HG03066 (cell line): ENCODE results near the gene YAP1.

Experiments used
- ATAC-seq: cut with Tn5 transposase; IDR thresholded peaks from one replicate; pipeline ENCODE4 v1.9.1; 2021; ENCODE audit warnings: low read depth; ENCODE audit not compliant: unreplicated experiment

Gene YAP1

DNA sequence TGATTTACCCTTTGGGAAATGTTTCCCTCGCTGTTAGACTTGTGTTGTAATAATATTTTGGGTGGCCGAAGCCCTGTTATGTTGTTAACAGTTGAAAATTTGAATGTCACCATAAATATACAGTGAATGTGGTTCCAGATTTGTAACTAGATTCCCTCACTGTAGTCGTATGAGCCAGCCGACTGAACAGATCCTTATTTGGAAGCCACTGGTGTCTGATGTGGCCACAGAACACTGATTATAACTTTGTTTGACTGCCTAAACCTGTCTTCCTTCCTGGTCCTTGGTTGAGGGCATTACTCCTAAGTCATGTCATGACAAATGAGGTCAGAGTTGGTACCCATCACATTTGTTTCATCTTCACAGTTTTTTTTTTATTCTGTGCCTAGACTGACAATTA, 45.4 kb downstream of the YAP1 start:
- ATAC-seq: no peak

DNA sequence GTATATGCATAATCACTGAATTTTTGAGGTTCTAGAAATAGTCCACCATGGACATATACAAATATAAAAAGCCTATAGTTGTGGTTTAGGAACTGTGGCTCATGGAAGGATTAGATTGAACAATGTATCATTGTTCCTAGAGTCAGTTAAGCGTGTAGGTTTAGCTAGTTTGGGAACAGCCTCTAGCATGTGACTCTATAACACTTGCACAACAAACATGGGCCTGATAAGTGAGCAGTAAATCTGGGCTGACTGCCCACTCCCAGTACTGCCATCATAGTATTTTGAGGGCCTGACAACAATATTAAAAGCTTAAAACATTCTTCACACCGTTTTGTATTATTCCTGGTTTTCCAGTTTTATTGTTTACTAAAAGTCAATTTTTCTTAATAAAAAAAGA, 47.0 kb downstream of the YAP1 start:
- ATAC-seq: no peak

DNA sequence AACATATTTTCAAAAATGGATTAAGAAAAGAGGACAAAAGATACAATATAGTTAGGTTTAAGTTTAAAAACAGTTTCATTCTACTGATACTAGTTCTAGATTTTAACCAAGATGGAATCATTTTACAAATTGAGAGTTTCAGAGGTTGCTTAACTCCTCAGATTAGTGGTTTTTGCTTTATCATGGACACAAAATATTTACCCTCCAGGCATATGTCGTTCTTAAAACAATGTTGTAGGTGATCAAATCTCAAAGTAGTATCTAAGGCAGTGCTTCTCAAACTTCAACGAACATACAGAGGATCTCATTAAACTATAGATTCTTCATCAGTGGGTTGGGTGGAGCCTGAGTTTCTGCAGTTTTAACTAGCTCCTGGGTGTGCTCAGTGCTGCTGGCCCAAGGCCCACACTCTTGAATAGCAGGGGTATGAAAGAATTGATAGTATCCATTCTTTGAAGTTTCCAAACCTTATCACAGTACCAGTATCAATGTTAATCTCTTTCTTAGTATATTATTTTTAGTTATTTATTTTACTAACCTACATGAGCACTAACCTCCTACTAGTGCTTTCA, 48.0 kb downstream of the YAP1 start:
- ATAC-seq: no peak

DNA sequence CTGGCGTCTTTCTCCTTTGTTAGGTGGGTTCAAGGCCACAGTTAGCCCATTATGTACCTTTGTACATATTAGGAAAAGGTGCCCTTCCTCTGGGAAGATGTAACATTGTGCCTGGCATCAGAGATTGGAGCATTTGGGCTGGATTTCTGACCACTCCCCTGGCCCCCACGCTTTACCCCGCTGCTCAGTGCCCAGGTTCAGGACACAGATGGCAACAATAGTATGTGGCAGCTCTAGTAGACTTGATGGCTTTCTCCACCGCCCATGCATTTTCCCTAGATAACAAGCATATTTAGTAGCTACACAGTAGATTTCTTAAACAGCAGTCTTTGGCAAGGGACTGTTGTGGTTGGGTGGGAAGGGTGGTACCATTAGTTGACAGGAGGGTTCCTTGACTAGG, 53.1 kb downstream of the YAP1 start:
- ATAC-seq: no peak

DNA sequence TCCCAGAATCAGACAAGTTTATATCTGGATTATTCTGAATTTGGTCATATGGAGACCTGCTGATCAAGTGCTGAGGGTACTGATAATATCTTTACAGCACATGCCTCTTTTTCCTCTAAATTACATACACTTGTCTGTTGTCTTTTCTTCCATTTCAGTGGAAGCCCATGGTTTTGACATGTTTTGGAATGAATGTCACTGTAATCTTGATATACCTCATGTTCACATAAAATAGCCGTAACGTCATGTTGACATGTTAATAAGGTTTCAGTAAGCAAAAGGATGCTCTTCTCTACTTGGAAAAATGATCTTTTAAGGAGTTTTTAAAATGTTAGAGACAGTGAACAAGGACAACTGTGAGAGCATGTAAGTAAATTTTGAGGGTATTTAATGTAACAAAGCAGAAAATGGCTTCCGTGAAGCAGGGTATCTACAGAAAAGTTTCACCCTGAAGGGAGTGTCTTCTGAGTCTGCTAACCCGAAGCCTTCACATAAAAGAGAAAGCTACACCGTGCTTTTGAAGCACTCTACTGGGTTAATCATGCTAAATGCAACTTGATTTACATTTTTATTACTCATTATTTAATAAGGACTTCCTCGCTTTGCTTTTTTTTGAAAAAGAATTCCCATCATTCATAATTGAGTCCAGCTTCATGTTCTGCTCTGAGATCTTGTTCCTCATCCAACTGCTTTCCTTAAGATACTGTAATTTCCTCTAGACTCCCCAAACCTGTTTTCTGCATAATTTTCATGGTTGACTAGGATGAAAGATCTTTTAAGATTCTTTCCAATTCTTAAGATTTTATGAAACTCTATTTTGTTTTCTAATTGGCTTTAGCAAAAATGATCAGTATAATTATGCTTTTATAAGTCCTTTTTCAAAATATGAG, 56.2 kb downstream of the YAP1 start:
- ATAC-seq: no peak

DNA sequence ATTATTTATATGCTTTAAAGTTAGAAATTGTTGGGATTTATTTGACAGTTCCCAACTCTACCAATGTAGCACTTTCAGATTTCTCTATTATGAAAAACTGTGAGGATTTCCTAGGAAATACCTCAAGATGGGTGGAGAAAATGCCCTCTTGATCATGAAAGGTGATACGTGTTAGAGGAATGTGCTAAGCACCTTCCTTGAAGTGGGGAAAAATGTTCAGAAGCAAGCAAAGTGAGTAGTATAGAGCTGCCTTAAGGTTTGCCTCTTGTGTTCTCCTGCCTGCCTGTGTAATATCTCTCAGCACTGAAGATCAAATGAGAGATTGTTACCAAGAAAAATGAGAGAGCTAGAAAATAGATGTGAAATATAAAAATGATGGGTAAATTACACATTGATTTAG, 58.2 kb downstream of the YAP1 start:
- ATAC-seq: no peak

DNA sequence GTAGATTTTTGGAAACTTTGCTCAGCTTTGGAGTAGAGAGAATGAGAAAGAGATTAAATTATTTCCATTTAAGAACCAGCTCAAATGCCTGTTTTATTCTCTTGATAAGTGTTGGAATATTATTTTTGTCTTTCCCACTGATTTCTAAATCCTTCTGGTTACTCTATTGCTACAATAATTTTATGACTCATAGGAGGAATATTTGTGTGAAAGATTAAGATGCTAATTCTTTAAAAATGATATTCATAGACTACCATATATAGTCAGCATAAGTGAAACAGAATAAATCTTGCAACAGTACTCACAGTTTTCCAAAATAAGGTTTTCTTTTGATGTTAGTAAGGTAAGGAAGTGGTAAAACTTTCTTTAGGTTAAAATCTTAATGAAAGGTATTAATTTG, 60.9 kb downstream of the YAP1 start:
- ATAC-seq: no peak

DNA sequence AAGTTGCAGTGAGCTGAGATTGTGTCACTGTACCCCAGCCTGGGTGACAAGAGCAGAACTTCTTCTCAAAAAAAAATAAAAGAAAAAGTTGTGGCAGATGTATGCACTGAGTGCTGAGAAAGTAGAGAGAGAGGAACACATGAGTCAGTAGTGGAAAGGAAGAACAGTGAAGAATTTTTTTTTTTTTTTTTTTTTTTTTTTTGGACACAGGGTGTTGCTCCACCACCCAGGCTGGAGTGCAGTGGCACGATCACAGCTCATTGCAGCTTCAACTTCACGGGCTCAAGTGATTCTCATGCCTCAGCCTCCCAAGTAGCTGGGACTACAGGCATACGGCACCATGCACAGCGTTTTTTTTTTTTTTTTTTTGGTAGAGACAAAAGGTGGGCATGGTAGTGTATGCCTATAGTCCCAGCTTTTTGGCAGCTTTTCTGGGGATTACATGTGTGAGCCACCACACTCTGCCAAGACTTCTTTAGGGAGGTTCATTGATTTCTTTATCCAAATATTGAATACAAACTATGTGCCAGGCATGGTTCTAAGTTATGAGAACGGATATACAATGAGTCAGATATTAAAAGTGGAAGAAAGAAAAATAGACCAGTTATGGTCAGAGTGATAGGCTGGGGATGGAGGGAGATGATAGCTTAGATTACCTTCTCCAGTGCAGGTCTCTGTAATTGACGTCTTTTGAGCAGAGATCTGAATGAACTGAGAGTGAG, 62.0 kb downstream of the YAP1 start:
- no peak for ATAC-seq

DNA sequence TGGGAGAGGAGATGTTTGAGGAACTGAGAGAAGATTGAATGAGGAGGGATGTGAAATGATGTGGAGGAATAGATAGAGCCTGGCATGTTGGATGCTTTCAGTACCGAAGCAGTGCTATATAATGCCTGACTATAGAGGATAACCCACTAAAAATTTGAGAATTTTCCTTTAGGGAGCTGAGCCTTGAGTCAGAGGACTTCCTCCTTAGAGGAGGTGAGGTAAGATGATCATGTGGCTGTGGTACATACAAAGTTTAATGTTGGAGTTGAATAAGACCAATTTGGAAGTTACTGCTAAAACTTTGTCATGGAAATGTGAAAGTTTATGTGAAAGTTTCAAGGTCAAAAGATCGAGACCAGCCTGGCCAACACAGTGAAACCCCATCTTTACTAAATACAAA, 66.9 kb downstream of the YAP1 start:
- no peak for ATAC-seq

DNA sequence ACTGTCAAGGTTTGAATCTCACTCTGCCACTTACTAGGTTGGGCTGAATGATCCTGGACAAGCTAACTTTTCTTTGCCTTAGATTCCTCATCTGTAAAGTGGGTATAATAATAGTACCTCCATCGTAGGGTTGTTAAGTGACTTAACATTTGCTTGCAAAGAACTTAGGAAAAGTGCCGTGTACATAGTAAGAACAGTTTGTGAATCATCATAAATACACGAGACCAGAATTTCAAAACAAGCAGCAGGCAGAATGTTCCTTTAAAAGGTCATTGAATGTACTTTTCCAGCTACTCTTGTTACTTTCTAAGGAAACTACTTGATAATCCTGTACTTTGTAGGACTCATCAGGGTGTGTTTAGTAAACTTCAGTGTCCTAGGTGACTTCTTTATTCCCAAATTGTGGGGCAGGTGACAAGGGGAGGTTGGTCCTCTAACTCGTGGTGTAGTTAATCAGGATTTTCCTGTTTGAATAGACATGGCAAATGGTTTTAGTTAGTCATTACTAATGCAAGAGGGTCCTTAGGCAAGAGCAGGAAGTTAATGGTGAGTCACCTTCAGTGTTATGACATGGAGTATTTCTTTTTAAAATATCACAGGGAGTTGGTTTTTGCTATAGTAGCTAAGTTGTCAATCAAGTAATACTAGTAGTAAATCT, 67.9 kb downstream of the YAP1 start:
- no peak for ATAC-seq

DNA sequence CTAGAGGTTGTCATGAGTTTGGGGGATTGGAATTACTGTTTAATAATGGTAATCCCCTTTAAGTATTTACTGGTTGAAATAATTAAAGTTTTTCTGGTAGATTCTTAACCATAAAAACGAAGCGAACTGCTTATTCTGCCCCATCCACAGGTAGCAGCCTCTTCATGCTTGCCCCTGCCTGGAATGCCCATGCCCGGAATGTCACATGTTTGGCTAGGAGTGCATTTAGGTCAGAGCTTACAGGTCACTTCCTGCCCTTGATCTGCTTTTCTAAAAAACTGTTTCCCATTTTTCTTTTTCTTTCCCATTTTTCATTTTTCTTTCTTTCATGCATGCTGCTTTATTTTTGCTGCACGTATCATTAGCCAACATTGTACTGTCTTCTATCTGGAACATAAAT, 69.1 kb downstream of the YAP1 start:
- no peak for ATAC-seq

DNA sequence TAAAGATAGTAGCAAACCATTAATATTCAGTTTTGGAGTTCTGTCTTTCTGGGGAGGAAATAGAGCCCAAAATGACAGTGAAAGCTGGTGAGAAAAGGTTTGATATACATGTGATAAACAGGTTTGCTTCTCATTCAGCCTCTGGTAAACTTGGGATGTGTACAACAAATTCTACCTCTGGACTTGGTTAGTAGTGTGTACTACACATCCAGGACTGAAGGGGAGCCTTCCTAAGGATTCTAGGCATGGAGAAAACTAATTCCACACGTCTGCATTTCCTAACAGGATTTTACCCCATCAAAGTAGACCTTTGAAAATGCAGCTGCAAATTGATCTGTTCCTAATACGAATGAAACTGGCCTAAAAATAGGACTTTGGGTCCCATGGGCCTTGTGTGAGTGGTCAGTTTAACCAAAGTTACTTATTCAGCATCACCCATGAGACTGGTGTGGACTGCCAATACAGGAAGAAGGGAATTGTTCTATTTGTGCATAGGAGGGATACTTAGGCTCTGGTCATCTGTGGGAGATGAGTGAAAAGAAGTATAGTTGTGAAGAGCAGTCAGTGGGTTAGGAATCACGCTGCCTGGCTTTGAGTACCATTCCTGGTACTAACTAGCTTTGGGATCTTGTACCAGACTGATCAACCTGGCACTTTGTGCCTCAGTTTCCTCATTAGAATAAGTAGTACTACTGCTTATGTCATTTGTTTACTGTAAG, 74.2 kb downstream of the YAP1 start:
- ATAC-seq: no peak

DNA sequence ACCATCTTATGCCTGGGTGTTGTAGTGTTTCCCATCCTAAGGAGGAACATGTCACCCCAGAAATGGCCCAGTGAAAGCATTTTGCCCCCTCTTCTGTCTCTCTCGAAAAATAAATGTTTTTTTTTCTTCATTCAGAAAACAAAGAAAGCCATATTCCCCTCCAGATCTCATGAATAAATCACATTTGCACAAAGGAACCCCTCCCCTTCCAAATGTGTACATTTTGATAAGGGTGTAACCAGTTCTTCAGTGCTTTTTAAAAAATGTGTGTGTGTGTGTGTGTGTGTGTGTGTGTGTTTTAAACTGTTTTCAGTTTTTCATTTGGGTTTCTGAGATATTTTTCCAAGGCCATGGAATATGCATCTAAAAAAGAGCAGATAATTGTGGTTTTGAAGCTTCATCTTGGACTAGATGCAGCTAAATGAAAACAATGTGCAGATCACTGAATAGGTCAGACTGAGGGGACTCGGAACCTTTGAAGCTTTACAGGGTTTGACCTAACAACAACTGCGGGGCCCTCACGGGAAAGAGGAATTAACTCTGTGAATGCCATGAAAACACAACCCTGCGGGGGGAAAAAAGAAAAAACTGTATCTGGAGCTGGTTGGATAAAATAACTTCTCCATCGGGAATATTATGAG, 76.4 kb downstream of the YAP1 start:
- ATAC-seq: no peak

DNA sequence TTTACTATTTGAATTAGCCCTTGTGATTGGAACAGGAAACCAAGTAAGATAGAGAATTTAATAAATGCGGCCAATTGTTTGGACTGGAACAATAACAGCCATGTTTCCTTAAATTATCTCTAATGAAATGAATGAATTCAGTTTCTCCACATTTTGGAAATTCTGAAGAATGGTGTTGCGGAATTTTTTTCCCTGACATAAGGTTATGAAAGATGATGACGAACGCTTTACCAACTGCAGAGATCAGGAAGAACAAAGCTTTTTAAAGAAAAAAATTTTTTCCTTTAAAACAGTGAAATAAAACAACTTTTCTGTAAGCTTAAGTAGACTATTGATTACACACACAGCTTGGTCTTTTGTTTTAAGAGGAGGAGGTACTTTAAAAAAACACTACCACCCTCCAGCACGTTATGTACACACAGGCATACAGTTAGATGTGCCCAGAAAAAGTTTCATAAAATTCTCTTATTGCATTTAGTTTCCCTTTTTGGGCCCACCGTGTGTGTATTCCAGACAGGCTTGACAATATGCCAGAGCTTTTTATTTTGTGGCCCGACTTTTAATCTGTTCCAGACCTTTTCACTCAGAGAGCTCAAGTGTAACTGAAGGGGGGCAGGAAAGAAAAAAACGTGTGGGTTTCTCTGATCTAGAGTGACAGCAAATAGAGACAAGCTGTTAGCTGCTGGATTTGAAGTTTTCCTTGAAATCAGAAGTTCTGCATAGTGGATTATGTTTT, 77.3 kb downstream of the YAP1 start:
- ATAC-seq: no peak

DNA sequence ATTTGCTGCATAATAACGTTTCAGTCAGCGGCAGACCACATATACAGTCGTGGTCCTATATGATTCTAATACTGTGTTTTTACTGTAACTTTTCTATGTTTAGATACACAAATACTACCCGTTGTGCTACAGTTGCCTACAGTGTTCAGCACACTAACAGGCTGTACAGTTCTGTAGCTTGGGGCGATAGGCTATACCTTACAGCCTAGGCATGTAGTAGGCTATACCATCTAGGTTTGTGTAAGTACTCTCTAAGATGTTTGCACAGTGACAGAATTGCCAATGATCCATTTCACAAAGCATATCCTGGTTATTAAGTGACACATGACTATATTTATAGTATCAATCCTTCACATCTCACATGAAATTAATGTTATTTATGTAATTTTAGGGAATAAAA, 78.2 kb downstream of the YAP1 start:
- ATAC-seq: no peak

DNA sequence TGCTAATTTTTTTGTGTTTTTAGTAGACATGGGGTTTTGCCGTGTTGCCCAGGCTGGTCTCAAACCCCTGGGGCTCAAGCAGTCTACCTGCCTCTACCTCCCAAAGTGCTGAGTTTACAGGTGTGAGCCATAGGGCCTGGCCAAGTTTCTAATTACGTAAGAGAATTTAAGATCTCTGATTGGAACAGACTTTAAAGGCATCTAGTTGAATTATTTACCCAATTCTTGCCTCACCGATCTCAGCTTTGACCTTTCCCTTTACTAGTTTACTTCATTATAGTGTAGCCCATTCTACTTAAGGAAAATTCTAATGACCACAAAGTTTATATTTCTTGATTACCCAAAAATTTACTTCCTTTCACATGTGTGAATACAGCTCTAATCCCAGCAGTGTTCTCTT, 81.6 kb downstream of the YAP1 start:
- no peak for ATAC-seq

DNA sequence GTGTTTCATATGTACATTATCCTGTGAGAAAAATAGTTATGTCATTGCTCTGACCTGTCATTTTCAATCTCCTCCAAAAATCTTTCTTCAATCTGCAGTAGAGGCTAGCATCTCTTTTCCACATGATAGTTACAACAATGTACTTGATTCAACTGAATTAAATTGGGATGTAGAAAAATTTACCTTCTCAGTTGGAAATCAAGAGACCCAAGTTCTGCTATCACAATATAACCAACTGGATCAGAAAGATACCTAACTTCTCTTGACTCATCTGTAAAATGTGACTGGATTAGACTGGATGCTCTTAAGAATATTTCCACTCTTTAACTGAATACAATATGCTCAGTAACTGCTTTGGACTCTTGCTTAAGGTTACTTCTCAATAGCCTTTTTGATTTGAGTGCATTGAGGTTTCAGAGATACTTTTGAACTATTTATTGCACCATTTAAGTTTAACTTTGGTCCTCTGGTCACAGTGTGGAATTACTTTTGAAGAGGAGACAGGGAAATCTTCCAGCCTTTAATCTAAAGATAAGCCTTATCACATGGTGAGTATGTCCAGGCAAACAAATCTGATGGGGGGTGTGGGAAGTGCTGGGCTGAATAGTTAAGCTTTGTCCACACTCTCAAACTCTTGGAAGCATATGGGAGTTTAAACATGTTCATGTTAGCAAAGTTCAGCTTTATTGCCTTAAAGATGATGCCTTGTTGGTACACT, 82.3 kb downstream of the YAP1 start:
- ATAC-seq: no peak

DNA sequence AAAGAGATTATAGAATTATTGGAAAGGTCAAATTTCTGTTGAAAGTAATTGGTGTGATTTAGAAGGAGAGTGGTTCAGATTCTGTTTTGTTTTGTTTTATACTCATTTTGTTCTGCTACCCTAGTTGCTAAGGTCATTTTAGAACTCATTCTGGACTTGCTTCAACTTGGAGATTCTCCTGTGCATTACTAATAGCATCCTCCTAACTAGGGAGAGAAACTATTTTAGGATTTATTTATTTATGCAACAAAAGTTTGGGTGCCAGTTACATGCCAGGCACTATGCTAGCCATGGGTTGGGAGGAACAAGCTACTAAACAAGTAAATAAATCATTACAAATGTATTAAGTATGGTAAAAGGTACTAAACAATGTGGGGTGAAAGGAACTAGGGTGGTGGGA, 84.0 kb downstream of the YAP1 start:
- ATAC-seq: no peak

DNA sequence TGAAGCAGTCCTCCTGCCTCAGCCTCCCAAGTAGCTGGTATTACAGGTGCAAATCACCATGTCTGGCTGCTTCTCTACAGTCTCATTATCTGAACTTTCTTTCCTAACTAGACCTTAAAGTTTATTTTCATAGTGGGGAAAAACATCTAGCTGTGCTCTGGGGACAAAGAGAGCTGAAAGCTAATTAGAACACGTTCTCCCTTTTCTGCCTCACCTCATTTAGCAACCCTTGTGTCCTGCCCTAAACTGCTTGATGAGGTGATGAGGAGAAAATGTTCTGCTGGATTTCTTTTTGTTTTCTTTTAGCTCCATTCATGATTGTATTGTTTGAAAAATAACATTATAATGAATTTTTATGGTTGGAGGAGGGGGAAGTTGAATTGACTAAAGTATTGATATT, 84.7 kb downstream of the YAP1 start:
- no peak for ATAC-seq
